ENCODE data around the gene CPA1. TPM values are rescaled to one million over a fixed set of nuclear protein-coding genes. Genes with fewer than 3 reads are reported as not detected.

CPA1 gene
- total RNA-seq, 1 donor from 2014 or later: not detected

GRCh38 chr7:130366564-130366963 is 13.7 kb upstream of the CPA1 start:
- Mint-ChIP-seq H3K9me3 (ENCODE audit: unreplicated experiment) (peaks cover 6% of the 10 kb centered on the region), H3K36me3 (ENCODE audit: unreplicated experiment) (no peaks in the 10 kb centered on the region), H3K4me1 (ENCODE audit: low read depth, unreplicated experiment) (peaks cover 30% of the 10 kb centered on the region), H3K27ac (ENCODE audit: unreplicated experiment) (peak overlapping the region; percentile 91), H3K4me3 (ENCODE audit: unreplicated experiment) (peak overlapping the region; percentile 61), H3K27me3 (ENCODE audit: unreplicated experiment) (no peaks in the 10 kb centered on the region)
- TF ChIP-seq CTCF (IDR thresholded peaks at IDR 0.05; ENCODE audit: partially characterized antibody, unreplicated experiment): no peak
- no peak for DNase-seq

- H3K27ac Mint-ChIP-seq (ENCODE audit: unreplicated experiment): peak overlapping the region; percentile 69
- H3K4me3 Mint-ChIP-seq (ENCODE audit: unreplicated experiment): peak overlapping the region; percentile 47
- DNase-seq: no peak
- peaks cover 6% of the 10 kb centered on the region for H3K9me3 Mint-ChIP-seq (ENCODE audit: unreplicated experiment)
- peaks cover 5% of the 10 kb centered on the region for H3K36me3 Mint-ChIP-seq (ENCODE audit: unreplicated experiment)
- H3K4me1 Mint-ChIP-seq (ENCODE audit: low read depth, unreplicated experiment): peaks cover 30% of the 10 kb centered on the region
- TF ChIP-seq CTCF (IDR thresholded peaks at IDR 0.05; ENCODE audit: partially characterized antibody, unreplicated experiment): no peak
- no peaks in the 10 kb centered on the region for H3K27me3 Mint-ChIP-seq (ENCODE audit: unreplicated experiment)
These were observed 13.1 kb upstream of the CPA1 start for GRCh38 chr7:130367088-130367755.

GRCh38 chr7:130367836-130368746 is 12.2 kb upstream of the CPA1 start:
- Mint-ChIP-seq H3K4me1 (ENCODE audit: low read depth, unreplicated experiment) (peaks cover 30% of the 10 kb centered on the region), H3K36me3 (ENCODE audit: unreplicated experiment) (peaks cover 9% of the 10 kb centered on the region), H3K27me3 (ENCODE audit: unreplicated experiment) (no peaks in the 10 kb centered on the region), H3K4me3 (ENCODE audit: unreplicated experiment) (no peak overlapping the region), H3K9me3 (ENCODE audit: unreplicated experiment) (peaks cover 8% of the 10 kb centered on the region), H3K27ac (ENCODE audit: unreplicated experiment) (peak overlapping the region; percentile 38)
- no peak for TF ChIP-seq CTCF (IDR thresholded peaks at IDR 0.05; ENCODE audit: partially characterized antibody, unreplicated experiment)
- no peak for DNase-seq

- H3K4me3 Mint-ChIP-seq (ENCODE audit: unreplicated experiment): no peak overlapping the region
- H3K36me3 Mint-ChIP-seq (ENCODE audit: unreplicated experiment): peaks cover 9% of the 10 kb centered on the region
- TF ChIP-seq CTCF (IDR thresholded peaks at IDR 0.05; ENCODE audit: partially characterized antibody, unreplicated experiment): no peak
- no peak for DNase-seq
- H3K27ac Mint-ChIP-seq (ENCODE audit: unreplicated experiment): no peak overlapping the region
- no peaks in the 10 kb centered on the region for H3K27me3 Mint-ChIP-seq (ENCODE audit: unreplicated experiment)
- peaks cover 32% of the 10 kb centered on the region for H3K4me1 Mint-ChIP-seq (ENCODE audit: low read depth, unreplicated experiment)
- peaks cover 8% of the 10 kb centered on the region for H3K9me3 Mint-ChIP-seq (ENCODE audit: unreplicated experiment)
These were observed 11.1 kb upstream of the CPA1 start for GRCh38 chr7:130369110-130369711.

Data from glutamatergic neuron (in vitro differentiated cells).